ENCODE measurements around the gene INSC. TPM values are rescaled to one million over a fixed set of nuclear protein-coding genes. Genes with fewer than 3 reads are reported as not detected.

The INSC gene
- total and polyA plus RNA-seq, 2 of the 4 experiments (the other 2 are of a cell fraction): 0.53 to 1.4 TPM

DNA sequence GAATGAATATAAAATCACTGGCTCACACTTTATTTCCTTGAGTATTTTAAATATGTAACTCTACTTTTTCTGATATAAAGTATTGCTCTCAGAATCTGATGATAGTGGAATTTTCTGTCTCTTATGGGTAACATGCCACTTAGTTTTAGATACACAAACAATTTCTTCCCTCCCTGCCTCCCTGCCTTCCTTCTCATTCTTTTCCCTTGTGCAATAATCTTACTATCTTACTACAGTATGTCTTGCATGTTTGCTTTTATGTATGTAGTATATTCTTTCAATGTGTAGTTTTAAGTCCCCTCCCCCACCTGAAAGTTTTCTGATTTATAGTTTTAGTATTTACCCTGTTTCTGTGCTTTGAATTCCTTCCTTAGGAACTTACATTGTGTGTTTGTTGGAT, 48.4 kb downstream of the INSC start:
- Histone ChIP-seq H3K27me3 (ENCODE audit: control insufficient read depth, insufficient read depth, low read length) (no peaks in the 10 kb centered on the region), H4K5ac (ENCODE audit: low read depth, low read length) (no peak overlapping the region; the same call in 1 of the 2 replicates), H2AK5ac (ENCODE audit: low read depth, low read length) (no peak overlapping the region), H3K23ac (ENCODE audit: low read depth, low read length) (no peak overlapping the region), H3K9me1 (ENCODE audit: insufficient read depth, low read length) (peaks cover 13% of the 10 kb centered on the region), H3K9ac (ENCODE audit: low read depth, low read length) (no peak overlapping the region), H2AK9ac (replicated peaks; ENCODE audit: low read depth, low read length, poor library complexity) (no peak overlapping the region), H2AFZ (replicated peaks; ENCODE audit: low read length, poor library complexity) (no peak overlapping the region), H2BK120ac (ENCODE audit: low read depth, low read length) (peak overlapping the region; percentile 95), H3K4ac (ENCODE audit: low read depth, low read length) (peak overlapping the region; percentile 94; the same call in 1 of the 2 replicates), H3K56ac (ENCODE audit: extremely low read depth, insufficient read depth, low read length) (0 out of 2 replicates have a peak overlapping the region, but pooled peaks have one; percentile 20), H3K27ac (ENCODE audit: insufficient read depth, low read length) (no peak overlapping the region), H3K14ac (replicated peaks; ENCODE audit: low read depth, low read length) (no peak overlapping the region), H4K20me1 (ENCODE audit: insufficient read depth, low read length) (no peaks in the 10 kb centered on the region), H2BK15ac (ENCODE audit: low read depth, low read length) (no peak overlapping the region), H2BK20ac (ENCODE audit: low read depth, low read length) (peak overlapping the region; percentile 25; the same call in 1 of the 2 replicates), H3K4me1 (ENCODE audit: control insufficient read depth, insufficient read depth, low read length) (peaks cover 23% of the 10 kb centered on the region), H4K91ac (ENCODE audit: insufficient read depth, low read depth, low read length) (no peak overlapping the region), H3K36me3 (ENCODE audit: control insufficient read depth, insufficient read depth, low read length) (no peaks in the 10 kb centered on the region), H2BK5ac (ENCODE audit: low read depth, low read length, poor library complexity, severe bottlenecking) (peak overlapping the region; percentile 86), H3K9me3 (ENCODE audit: control insufficient read depth, insufficient read depth, low read length) (0 out of 2 replicates have a peak, but pooled peaks cover 2% of the 10 kb centered on the region), H4K8ac (ENCODE audit: low read depth in 2 of 2, low read length in 2 of 2) (no peak overlapping the region), H3K4me2 (ENCODE audit: low read depth, low read length) (no peak overlapping the region; the same call in 1 of the 2 replicates), H3K4me3 (ENCODE audit: insufficient read depth, low read depth, low read length) (no peak overlapping the region), H3K18ac (ENCODE audit: low read depth, low read length) (no peak overlapping the region), H3K79me1 (ENCODE audit: low read depth in 1 of 2, low read length in 2 of 2) (peaks cover 0 to 13% of the 10 kb centered on the region in 2 experiments; a peak in 2 of 4 replicates)
- ChIA-PET CTCF (interaction anchor here (1.2 to 5.1 kb wide), 2 partner anchors 14 to 63 kb away, joined by 4 to 45 read pairs; no protein-coding TSS in a partner anchor), POLR2A (ENCODE audit: unreplicated experiment) (no interaction called here)
- intact Hi-C loops (cut with micrococcal nuclease): loop anchor here (2.0 to 5.0 kb wide), 2 partner anchors 16 to 34 kb away; no protein-coding TSS in a partner anchor
- dilution Hi-C loops (cut with HindIII; ENCODE audit: low sequenced_read_pairs, unreplicated experiment): no loop called here
- in situ Hi-C loops (cut with MboI; ENCODE audit: low sequenced_read_pairs): no loop called here
- DNase-seq: no peak
- no peak for TF ChIP-seq RAD21 (IDR thresholded peaks at IDR 0.05; ENCODE audit: low read length)
- peak; percentile 48; the same call in 1 of the 2 replicates for TF ChIP-seq CEBPB (IDR thresholded peaks at IDR 0.05; ENCODE audit: low read depth, low read length)
- TF ChIP-seq MXI1 (IDR thresholded peaks at IDR 0.05; ENCODE audit: borderline replicate concordance, low read depth, low read length): no peak
- BruUV-seq (replicated peaks): no TSS peak
- no peak for ATAC-seq (ENCODE audit: low read depth)
